ENCODE results near the gene ARHGAP19.

The ARHGAP19 gene

GRCh38 chr10:97173036-97173435, 119.4 kb downstream of the ARHGAP19 start:
- Histone ChIP-seq H3K4me3 (replicated peaks; ENCODE audit: insufficient read depth, low read length) (no peak overlapping the region), H3K27ac (replicated peaks) (no peak overlapping the region), H3K27me3 (ENCODE audit: insufficient read depth, poor library complexity, severe bottlenecking) (peaks cover 30% of the 10 kb centered on the region)
- TF ChIP-seq GABPA (IDR thresholded peaks at IDR 0.05; ENCODE audit: low read depth) (no peak), CTCF (IDR thresholded peaks at IDR 0.05; ENCODE audit: insufficient read depth, low read length) (no peak), SPI1 (IDR thresholded peaks at IDR 0.05; ENCODE audit: borderline replicate concordance, low read depth) (no peak), POLR2AphosphoS5 (IDR thresholded peaks at IDR 0.05; ENCODE audit: low read depth) (no peak)
- TF ChIP-seq, protein P1, sequence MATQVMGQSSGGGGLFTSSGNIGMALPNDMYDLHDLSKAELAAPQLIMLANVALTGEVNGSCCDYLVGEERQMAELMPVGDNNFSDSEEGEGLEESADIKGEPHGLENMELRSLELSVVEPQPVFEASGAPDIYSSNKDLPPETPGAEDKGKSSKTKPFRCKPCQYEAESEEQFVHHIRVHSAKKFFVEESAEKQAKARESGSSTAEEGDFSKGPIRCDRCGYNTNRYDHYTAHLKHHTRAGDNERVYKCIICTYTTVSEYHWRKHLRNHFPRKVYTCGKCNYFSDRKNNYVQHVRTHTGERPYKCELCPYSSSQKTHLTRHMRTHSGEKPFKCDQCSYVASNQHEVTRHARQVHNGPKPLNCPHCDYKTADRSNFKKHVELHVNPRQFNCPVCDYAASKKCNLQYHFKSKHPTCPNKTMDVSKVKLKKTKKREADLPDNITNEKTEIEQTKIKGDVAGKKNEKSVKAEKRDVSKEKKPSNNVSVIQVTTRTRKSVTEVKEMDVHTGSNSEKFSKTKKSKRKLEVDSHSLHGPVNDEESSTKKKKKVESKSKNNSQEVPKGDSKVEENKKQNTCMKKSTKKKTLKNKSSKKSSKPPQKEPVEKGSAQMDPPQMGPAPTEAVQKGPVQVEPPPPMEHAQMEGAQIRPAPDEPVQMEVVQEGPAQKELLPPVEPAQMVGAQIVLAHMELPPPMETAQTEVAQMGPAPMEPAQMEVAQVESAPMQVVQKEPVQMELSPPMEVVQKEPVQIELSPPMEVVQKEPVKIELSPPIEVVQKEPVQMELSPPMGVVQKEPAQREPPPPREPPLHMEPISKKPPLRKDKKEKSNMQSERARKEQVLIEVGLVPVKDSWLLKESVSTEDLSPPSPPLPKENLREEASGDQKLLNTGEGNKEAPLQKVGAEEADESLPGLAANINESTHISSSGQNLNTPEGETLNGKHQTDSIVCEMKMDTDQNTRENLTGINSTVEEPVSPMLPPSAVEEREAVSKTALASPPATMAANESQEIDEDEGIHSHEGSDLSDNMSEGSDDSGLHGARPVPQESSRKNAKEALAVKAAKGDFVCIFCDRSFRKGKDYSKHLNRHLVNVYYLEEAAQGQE (IDR thresholded peaks at IDR 0.05; ENCODE audit: insufficient replicate concordance, low read depth) = no peak
- no peak for DNase-seq (ENCODE audit: low read depth in 1 of 2, low spot score in 1 of 2)
